IMR-90 (cell line): Measurements from ENCODE around the gene GRIK3.

Experiments used
- BHLHE40 ChIP-seq: fragments of 150-350 bp; IDR thresholded peaks from 2 replicates; pipeline ENCODE4 v1.6.1; 2016; ENCODE audit warnings: mild to moderate bottlenecking, low read depth, low read length
- CEBPB ChIP-seq: IDR thresholded peaks from 2 replicates; pipeline ENCODE4 v1.6.1; 2012; ENCODE audit warnings: low read depth, low read length, improper control_type of control experiment
- CTCF ChIP-seq: conservative IDR thresholded peaks from 2 replicates; pipeline ENCODE4 v1.5.1; 2012; ENCODE audit warnings: mild to moderate bottlenecking, low read depth, low read length, improper control_type of control experiment
- POLR2A ChIP-seq: IDR thresholded peaks from 2 replicates; pipeline ENCODE4 v1.6.1; 2012; ENCODE audit warnings: mild to moderate bottlenecking, low read depth, low read length
- RAD21 ChIP-seq: IDR thresholded peaks from 2 replicates; pipeline ENCODE4 v1.6.1; 2012; ENCODE audit warnings: low read length, improper control_type of control experiment
- RCOR1 ChIP-seq: IDR thresholded peaks from 2 replicates; pipeline ENCODE4 v1.6.1; 2012; ENCODE audit warnings: mild to moderate bottlenecking, low read length, improper control_type of control experiment; ENCODE audit not compliant: insufficient replicate concordance
- RFX5 ChIP-seq: IDR thresholded peaks from 2 replicates; pipeline ENCODE4 v1.8.0; 2012; ENCODE audit warnings: low read depth, mild to moderate bottlenecking, low read length, moderate library complexity
- SMC3 ChIP-seq: fragments of 150-350 bp; IDR thresholded peaks from 2 replicates; pipeline ENCODE4 v1.6.1; 2016; ENCODE audit warnings: low read depth, mild to moderate bottlenecking, antibody characterized with exemption, low read length, moderate library complexity
- TF ChIP-seq, protein P1 (sequence below): fragments of 150-350 bp; IDR thresholded peaks from 2 replicates; pipeline ENCODE4 v1.6.1; 2017; ENCODE audit warnings: mild to moderate bottlenecking, antibody characterized with exemption, low read length, low read depth

GRCh38 chr1:36869826-36870225, 164.5 kb downstream of the GRIK3 start:
- TF ChIP-seq CTCF, result no peak
- TF ChIP-seq, protein P1, sequence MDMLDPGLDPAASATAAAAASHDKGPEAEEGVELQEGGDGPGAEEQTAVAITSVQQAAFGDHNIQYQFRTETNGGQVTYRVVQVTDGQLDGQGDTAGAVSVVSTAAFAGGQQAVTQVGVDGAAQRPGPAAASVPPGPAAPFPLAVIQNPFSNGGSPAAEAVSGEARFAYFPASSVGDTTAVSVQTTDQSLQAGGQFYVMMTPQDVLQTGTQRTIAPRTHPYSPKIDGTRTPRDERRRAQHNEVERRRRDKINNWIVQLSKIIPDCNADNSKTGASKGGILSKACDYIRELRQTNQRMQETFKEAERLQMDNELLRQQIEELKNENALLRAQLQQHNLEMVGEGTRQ, result no peak
- TF ChIP-seq BHLHE40, result no peak
- TF ChIP-seq CEBPB, result no peak
- no peak for TF ChIP-seq RAD21
- no peak for TF ChIP-seq RFX5
- no peak for TF ChIP-seq POLR2A
- TF ChIP-seq SMC3, result no peak
- TF ChIP-seq RCOR1, result no peak
